A204.1 (cell line): ENCODE results near the gene GNAO1.

Experiments
- FAIRE-seq: peaks from 2 replicates; lab custom pipeline; 2012; peaks lifted over from hg19 to GRCh38; lab: Jason Lieb, UNC

GNAO1 gene

DNA sequence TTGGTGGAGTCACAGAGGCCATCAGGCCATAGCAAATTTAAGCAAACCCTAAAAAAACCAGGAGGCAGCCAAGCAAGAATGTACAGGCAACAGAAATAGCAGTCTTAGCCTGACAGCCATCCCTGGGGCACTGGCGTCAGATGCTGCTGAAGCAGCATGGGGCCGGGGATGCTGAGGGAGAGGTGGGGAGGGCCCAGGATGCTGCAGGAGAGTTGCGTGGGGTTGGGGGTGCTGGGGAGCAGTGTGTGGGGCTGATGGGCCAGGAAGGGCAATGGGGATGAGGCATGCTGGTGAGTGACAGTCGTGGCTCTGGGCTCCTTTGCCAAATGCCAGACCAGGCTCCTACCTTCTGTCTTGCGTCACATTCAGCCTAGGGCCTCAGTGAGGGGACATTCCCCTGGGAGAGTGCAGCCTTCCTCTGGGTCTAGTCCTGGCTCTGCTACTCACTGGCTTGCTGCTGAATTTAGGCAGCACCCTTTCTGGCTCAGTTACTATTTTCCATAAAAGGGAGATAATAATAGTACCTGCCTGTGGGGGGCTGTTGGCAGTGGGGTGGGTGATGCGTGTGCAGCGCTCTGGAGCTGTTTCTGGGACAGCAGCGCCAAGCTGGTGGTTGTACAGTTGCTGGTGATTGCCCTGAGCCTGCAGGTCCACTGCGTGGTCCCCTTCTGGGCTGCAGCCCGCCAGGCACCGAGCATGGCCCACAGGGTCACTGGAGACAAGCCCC lies 146.0 kb downstream of the GNAO1 start:
- FAIRE-seq = no peak

DNA sequence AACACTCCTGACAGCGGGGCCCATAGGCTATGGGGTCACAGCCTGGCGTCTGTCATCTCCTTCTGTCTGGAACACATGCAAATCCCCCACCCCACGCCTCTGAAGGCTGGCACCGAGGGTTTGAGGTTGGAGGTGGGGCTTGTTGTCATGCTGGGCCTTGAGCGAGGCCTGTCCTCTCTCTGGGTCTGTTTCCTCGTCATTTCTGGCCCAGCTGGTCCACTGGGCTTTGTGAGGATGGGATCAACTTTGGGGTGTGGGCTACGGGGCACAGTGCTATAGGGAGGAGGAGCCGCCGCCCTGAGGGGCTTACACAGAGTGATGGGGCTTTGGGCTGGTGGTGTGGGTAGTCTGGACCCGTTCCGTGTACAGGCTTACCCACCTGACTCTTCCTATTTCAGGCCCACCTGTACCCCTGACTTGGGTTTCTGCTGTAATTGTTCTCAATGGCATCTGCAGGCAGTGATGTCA lies 146.6 kb downstream of the GNAO1 start:
- no peak for FAIRE-seq

DNA sequence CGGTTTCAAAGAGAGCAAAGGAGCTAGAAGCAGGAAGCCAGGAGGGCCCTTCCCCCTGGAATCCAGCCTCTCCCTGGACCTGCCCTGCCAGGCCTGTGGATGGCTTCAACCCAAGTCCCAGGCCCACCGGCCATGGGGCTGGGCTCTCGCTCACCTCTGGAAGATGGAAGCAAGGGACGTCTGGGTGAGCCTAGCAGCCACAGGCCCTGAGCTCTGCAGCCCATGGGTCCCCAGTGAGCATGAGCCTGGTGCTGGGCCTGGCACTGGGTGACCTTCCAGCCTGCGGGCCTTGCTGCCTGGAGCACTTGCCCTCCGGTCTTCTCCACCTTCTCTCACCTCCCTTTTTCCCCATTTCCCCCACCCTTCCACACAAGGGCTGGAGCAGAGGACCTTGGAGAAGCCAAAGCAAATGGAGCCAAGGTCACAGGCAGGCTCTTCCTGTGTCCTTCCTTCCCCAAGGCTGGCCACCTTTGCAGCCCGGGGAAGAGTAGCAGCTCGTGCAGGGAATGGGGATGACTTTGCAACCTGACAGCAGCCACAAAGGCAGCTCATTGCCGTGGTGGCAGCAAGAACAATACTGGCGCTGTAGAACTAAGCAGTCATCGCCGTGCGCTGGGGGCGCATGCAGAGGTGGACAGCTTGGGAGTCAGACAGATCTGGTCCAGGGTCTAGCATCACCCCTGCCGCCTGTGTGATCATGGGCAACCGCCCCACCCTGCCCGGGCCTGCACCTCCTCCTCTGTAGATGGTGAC lies 147.5 kb downstream of the GNAO1 start:
- no peak for FAIRE-seq

DNA sequence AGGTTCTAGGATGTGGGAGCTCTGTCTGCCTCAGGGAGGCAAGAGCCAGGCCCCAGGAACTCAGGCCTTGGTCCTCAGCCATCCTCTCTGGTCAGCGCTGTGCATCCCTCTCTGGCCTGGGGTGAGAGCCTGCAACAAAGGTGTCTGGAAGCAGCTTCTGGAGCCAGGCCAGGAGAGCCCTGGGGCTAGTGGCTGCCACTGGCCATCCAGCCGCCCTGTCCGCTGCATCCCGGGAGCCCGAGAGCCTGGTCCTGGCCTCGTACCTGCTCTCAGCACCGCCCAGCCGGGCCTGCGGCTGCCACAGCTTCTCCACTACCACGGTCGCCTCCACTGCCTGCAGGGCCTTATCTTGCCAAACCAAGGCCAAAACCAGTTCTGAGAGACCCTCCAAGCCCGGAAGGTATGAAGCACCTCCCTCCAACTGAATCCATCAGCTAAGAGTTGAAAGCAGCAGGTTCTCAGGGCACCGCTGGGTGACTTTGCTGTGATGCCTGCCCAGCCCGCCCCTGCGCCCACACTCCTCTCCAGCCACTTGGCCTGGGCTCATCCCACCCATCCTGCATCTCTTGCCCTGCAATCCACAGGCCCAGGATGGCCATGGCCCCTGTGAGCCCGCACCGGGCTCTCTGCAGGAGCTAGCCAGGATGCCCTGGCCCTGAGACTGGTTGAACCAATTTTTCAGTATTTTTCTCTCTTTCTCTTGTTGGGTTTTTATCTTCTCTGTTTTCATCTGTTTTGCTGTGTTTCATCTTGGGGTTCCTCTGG lies 148.3 kb downstream of the GNAO1 start:
- no peak for FAIRE-seq

DNA sequence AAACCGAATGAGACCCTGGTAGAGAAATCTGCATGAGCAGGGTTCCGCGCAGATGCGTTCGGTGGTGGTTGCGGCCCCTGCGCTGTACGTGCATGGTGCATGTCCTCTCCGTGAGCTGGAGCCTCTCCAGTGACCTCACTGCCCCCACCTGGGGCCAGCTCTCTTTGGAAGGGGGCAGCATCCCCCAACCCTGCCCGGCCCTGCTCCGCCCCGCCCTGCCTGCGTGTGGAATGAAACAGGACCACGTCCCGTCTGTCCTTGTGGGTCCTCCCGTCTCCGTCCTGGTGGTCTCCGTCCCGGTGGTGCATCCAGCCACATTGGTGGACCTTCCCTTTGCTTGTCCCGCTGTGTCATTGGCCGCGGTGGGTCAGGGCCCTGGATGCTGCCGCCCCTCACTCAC lies 149.1 kb downstream of the GNAO1 start:
- FAIRE-seq = no peak

DNA sequence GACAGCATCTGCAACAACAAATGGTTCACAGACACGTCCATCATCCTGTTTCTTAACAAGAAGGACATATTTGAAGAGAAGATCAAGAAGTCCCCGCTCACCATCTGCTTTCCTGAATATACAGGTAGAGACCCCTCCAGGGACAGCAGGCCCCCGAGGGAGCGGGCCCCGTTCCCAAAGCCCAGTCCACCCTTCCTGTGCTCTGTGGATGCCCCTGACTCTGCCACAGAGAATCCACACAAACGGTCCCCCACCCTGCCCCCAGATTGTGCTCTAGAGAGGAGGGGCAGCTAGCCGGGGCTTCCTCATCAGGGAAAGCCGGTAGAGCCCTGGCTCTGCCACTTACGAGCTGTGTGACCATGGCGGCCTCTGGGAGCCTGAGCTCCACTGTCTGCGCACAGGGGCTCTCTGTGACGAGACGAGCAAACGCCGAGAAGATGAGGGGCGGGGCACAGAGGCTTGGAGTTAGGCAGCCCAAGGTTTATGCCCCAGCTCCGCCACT lies 149.6 kb downstream of the GNAO1 start:
- FAIRE-seq = no peak

DNA sequence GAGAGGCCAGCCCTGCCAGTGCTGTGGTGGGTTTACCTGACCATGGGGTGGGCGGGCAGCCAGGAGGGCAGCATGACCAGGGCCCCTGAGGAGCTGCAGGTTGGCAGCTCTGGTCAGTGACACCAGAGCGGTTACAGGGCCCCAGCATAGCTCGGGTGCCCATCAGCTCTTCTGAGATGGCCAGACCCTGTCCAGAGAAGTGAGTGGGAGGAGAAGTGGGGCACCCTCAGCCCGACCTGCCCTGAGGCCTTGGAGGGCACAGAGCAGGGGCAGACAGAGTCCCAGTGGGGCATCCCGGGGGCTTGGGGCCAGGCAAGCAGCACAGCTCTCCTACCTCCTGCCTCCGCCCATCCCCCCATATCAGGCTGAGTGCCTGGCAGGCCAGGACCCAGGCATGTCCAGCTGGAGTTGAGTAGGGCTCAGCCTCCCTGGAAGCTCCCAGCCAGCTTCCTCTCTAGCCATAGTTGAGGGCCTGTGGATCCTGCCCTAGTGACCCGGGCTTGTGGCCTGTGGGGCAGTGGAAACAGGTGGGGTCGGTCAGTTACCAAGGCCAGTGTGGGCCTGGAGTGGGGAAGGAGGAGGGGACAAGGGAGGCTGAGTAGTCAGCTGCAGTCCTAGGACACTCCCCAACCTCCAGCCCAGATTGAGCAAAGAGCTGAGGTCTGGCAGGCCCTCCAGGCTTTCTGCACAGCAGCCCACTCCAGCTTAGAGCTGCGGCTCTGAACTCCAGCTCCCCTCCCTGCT lies 150.5 kb downstream of the GNAO1 start:
- FAIRE-seq = no peak

DNA sequence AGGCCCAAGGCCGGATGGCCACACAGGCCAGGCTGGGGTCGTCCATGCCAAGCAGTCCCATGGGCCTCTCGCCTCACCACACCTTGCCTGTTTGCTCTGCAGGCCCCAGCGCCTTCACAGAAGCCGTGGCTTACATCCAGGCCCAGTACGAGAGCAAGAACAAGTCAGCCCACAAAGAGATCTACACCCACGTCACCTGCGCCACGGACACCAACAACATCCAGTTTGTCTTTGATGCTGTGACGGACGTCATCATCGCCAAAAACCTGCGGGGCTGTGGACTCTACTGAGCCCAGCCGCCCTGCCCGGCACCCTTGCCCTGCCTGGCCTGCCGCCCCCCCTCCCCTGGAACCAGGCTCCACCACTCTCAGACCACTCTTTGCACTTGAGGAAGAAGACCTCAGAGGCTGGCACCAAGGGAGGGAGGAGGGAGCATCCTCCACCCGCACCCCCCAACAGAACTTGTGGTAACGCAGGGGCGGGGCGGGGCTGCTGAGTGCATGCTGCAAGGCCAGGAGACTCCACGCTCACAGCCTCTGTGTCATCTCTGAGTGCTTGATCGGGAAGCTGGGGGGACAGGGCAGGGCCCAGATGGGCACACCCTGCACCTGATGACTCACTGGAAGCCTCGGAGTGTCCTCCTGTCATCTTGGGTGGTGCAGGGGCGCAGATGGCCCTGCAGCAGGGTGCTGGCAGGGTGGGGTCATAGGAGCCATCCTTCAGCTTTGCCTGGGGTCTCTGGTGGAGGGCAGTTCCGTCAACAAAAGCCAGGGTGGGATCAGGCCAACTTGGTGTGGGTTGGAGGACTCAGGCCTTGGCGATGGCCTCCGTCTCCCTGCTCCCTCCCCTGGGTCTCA lies 152.6 kb downstream of the GNAO1 start:
- no peak for FAIRE-seq

DNA sequence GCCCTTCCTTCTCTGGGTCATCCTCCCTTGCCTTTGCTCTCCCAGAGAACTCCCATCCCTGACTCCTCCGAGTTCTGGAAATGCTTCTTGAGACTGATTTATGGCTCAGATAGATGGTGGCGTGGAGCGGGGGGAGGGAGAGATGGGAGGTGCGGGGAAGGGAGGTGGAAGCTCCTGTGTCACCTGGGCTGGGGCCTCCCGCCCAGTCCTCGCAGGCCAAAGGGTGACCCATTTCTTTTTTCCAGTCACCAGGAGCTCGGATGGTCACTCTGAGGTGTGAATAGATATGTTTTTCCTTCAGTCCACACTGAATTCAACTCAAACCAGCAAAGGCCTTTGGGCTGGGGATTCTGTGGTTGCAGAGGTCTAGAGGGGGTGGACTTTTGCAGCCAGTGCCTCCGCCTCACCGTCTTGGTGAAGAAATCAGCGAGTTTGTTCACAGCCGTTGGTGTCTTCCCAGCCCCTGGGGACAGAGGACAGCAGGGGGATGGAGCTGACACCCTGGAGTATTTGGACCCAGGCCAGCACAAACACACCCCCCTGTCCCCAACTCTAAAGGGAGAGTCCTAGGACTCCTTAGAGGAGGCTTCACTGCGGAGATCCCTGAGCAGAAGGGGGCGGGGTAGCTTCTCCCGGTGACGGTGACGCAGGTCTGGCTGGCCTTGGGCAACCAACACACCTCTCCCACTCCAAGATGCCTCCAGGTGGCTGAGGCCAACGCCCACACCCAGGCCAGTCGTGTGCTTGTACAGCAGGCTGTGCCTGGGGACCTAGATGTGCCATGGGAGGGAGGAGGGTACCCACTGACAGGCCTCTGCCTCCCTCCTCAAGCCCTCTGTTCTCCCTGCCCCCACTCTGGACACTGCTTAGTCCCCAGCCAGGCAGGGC lies 153.5 kb downstream of the GNAO1 start:
- no peak for FAIRE-seq

DNA sequence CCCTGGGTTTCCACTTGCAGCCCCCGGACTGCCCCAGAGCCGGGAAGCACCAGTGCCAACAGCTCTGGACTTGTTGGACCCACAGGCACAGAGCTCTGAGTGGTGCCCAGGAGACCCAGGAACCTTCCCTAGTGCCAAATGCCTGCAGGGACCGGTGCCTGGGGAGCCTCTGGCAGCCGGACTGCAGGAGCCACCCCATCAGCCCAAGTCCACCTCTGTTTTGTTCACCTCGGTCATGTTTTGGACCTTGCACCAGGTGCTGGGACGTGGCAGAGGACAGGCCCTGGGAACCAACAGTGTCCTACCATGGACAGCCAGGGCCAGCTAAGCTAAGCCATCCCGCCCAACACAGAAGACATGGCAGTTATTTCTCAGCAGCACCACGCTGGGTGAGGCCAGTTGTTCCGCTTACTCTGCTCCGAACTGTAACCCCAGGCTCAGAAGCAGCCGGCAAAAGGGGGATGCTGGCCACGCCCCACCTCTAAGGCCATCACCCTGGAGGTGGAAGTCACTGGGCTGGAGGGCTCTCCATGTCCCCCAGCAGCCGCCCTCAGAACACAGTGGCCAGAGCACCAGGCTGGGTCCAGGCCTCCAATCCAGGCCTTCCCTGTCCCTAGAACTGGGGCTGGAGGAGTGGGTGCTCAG lies 154.2 kb downstream of the GNAO1 start:
- FAIRE-seq = no peak

DNA sequence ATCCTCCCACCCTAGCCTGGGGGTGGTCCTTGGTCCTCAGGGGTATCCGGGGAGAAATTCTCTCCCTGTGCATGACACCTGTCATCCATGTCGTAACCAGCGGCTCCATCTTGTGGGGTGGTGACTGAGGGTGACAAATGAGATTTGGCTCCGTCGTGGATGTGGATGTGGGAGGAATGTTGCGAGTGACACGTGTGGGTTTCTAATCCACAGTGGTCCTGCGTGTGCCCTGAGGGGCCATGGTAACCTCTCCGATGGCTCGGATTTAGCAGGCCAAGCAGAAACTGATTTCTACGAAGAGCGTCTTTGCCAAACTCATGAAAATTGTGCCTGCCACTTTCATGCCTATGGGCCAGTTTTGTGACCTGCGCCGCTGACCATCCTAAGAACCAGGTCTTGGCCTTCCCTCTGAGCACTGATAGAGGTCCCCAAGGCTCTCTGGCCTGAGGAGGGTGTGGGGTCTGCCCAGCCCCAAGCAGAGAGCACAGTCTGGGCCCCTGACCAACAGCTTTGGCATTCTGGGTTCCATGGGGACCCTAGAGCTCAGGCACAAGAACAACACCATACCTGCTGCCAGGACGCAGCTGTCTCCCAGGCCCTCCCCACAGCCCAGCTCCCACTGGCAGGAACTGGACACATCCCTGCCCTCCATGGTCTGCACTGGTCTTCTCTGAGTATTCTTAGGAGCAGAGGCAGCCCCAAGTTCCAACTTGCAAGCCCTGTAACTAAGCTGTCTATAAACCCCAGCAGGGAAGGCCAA lies 155.0 kb downstream of the GNAO1 start:
- FAIRE-seq = no peak

DNA sequence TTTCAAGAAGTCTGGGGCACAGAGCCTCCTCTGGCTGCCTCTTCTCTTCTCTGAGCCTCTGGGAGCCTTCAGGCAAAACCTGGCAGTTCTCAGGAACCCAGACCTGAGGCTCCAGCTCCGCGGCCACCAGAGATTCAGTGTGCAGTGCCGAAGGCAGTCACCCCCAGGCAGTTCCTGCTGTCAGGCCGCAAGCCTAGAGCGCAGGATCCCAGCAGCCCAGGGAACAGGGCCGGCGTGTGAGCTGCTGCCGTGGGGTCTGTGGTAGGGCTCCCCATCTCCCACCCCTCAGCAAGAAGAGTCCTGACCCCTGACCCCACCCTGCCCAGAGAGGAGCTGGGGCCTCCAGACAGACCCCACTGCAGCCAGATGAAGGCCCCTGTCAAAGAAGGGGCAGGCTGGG lies 155.9 kb downstream of the GNAO1 start:
- no peak for FAIRE-seq

DNA sequence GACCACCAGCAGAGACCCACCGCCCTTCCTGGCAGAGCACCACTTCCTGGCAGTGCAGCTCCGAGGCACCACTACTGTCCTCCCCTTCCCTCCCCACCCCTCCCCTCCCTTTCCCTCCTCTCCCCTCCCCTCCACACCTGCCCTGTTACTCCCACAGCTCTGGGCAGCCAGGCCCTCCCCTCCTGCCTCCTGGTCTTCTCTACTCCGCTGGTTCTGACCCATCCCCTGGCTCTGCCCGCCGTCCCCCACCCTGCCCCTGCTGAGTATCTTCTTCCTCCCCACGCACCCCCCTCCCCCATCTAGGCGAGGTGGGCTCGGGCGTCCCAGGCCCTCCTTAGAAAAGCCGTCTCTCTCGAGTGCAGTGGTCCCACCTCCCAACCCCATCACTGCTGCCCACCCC lies 156.4 kb downstream of the GNAO1 start:
- FAIRE-seq = no peak

DNA sequence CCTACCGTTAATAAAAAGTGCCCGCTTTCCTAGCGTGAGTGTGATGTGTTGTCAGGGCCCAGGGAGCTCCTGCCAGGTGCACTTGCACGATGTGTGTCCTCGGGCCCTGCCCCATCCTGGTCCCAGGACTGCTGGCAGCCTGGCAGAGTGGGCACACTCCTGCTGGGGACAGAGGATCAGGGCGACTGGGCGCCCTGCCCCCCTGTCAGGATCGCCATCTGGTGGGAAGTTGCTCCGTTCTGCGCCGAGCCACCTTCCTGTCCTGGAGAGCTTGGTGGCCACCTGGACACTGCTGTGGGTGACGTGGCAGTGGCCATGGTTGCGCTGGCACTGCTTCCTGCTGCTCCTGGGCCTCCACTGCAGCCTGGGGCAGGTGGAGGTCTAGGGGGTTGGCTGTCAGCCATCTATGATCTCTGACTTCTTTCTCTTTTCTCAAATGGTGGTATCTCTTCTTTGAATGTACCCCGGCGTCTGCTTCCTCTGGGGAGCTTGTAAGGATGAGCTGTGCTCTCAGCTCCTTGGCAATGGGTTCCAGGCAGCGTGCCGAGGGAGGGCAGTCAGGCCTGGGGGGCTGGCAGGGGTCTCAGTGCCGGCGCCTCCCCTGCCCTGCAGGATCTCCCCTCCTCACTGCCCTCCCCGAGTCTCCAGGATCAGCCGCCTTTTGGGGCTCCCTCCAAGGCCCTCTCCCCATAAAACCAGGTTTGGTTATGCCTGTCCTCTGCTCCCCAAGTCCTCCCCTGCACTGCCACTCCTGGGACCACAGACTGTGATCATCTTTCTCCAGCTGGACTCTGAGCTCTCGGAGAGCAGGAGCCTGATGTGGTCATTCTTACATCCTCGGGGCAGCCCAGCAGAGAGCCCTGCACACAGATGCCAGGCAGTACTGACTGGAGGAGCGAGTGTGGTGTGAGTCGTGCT lies 157.1 kb downstream of the GNAO1 start:
- FAIRE-seq = no peak

DNA sequence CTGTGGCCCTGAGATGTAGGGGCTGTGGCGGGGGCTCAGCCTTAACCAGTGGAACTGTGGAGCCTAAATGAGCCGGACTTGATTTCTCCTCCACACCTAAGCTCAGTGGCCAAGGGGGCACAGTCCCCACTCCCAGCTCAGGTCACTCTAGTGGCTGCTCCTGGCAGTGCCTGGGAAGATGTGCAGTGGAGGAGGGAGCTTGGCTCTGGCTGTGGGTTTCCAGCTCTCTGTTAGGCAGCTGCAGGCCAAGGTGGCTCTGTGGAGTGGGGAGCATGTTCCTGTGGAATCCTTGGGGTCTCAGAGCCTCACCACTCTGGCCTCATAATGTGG lies 157.8 kb downstream of the GNAO1 start:
- FAIRE-seq = no peak

DNA sequence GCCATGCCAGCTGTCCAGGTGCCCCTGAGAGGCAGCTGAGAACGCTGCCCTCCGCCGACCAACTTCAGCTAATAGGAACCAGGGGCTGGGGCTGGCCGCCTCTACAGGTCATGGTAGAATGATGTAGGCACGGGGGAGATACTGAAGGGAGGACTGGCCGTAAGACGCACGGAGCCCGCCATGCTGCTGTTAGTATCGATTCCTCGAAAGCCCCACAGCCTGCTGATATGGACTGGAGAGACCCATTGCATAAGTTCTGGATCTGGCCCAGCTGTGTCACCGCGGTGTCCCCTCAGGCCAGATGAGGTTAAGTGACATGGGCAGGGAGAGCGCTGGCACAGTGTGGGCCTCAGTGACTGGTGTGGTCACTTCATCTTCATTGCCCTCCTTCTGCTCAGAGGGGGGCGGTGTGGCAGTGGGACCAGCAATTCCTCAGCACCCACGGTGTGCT lies 158.4 kb downstream of the GNAO1 start:
- FAIRE-seq = no peak

DNA sequence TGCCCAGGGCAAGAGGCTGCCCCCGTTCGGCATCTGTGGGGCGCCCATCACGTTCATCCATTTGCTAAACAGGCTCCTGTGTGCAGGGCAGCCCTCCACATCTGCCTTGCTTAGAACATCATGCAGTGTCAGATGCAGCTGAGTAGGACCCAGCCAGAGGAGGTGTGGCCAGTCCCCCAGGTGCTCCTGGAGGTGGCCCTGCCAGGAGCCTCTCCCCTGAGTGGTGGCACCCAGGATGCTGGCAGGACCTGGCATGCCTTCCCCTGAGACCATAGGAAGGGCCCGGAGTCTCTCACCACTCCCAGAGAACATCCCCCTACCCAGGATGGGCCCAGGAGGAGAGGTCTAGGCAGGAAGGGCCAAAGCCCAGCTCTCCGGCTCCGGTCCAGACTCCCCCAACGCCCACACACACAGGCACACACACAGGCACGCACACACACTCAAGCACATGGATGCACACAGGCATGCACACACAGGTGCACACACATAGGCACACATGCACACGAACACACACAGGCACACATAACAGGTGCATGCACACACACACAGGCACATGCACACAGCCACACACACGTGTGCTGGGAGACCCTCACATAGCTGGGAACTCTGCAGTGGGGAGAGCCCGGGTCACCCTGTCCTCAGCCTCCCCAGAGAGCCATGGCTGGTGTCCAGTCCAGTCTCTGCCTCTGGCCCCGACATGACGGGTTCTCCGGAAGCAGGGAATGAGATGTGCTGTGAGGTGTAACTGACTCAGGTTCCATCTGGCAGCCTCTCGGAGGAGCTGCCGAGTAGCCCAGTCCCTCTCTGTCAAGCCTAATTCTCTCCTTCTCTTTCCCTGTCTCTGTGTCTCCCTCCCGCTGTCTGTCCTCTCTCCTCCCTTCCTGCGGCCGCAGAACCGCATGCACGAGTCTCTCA lies 159.5 kb downstream of the GNAO1 start:
- no peak for FAIRE-seq
